Subcutaneous abdominal adipose tissue (tissue), 5 donors: ENCODE data around the gene BCL6B.
A peak's percentile ranks its signal among the peaks of the same experiment; 100 is the strongest.

ENCODE experiments used
- H3K27ac ChIP-seq: one replicate; pipeline ENCODE4 v1.7.0; 2013; ENCODE audit warnings: low read depth, mild to moderate bottlenecking, inconsistent platforms, low read length, moderate library complexity
- H3K27me3 ChIP-seq, 5 donors: one replicate each; pipeline ENCODE4 v1.7.0; 2013; ENCODE audit warnings: low read length in 5 of 5, inconsistent platforms in 1 of 5; ENCODE audit not compliant: control insufficient read depth in 5 of 5, insufficient read depth in 4 of 5
- H3K36me3 ChIP-seq, 5 donors: one replicate each; pipeline ENCODE4 v1.7.0; 2013; ENCODE audit warnings: low read length in 5 of 5; ENCODE audit not compliant: control insufficient read depth in 5 of 5, insufficient read depth in 5 of 5
- H3K4me1 ChIP-seq, 5 donors: one replicate each; pipeline ENCODE4 v1.7.0; 2013; ENCODE audit warnings: low read length in 5 of 5, mild to moderate bottlenecking in 3 of 5, moderate library complexity in 1 of 5; ENCODE audit not compliant: control insufficient read depth in 5 of 5, insufficient read depth in 5 of 5
- H3K4me3 ChIP-seq, 5 donors: one replicate each; pipeline ENCODE4 v1.7.0; 2013; ENCODE audit warnings: low read length in 5 of 5, low read depth in 1 of 5
- H3K9ac ChIP-seq, 5 donors: one replicate each; pipeline ENCODE4 v1.7.0; 2013; ENCODE audit warnings: low read length in 5 of 5, mild to moderate bottlenecking in 4 of 5, moderate library complexity in 3 of 5
- H3K9me3 ChIP-seq, 5 donors: one replicate each; pipeline ENCODE4 v1.7.0; 2013; ENCODE audit warnings: low read length in 5 of 5; ENCODE audit not compliant: control insufficient read depth in 5 of 5
- donor health status: healthy.
- donor health status: healthy.
- donor health status: healthy.
- donor health status: healthy.
- donor health status: healthy.

Gene BCL6B

DNA sequence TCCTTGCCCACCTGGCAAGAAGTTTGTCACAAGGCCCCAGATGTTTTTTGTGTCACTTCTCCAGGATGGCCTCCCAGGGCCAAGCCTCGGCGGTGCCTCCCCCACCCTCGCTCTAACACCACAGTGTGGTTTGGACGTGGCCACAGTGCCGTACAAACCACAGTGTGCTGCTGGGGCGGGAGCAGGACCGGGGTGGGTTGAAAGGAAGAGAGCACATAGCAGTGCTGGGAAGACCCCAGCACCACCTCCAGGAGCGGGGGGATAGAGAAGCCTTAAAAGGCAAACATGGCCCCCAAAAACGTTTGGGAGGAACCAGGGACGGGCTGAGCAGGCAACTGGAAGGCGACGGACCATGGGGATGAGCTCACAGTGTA is 5.0 kb upstream of the BCL6B start:
- Histone ChIP-seq H3K36me3 (peaks cover 0 to 14% (median 8%) of the 10 kb centered on the region in 5 donors), H3K9ac (peak overlapping the region; percentile 68 to 97 (median 87)), H3K9me3 (no peaks in the 10 kb centered on the region), H3K4me3 (peak overlapping the region in 4 of 5 donors; percentile 71 to 82 (median 78)), H3K27ac (peak overlapping the region; percentile 99), H3K27me3 (no peaks in the 10 kb centered on the region), H3K4me1 (peaks cover 19 to 94% (median 85%) of the 10 kb centered on the region in 5 donors)

- peak overlapping the region; percentile 99 for H3K27ac ChIP-seq
- peak overlapping the region; percentile 82 to 97 (median 89) for H3K9ac ChIP-seq
- peaks cover 0 to 14% (median 8%) of the 10 kb centered on the region in 5 donors for H3K36me3 ChIP-seq
- H3K9me3 ChIP-seq: no peaks in the 10 kb centered on the region
- peaks cover 15 to 93% (median 84%) of the 10 kb centered on the region in 5 donors for H3K4me1 ChIP-seq
- H3K4me3 ChIP-seq: peak overlapping the region; percentile 71 to 91 (median 81)
- no peaks in the 10 kb centered on the region for H3K27me3 ChIP-seq
Measured at GRCh38 chr17:7018331-7018964, 4.4 kb upstream of the BCL6B start.

GRCh38 chr17:7019367-7019766 is 3.5 kb upstream of the BCL6B start:
- peaks cover 13 to 91% (median 77%) of the 10 kb centered on the region in 5 donors for H3K4me1 ChIP-seq
- peak overlapping the region; percentile 82 to 97 (median 89) for H3K9ac ChIP-seq
- no peaks in the 10 kb centered on the region for H3K9me3 ChIP-seq
- no peaks in the 10 kb centered on the region for H3K27me3 ChIP-seq
- peak overlapping the region; percentile 71 to 91 (median 81) for H3K4me3 ChIP-seq
- H3K27ac ChIP-seq: peak overlapping the region; percentile 99
- H3K36me3 ChIP-seq: peaks cover 0 to 14% (median 8%) of the 10 kb centered on the region in 5 donors

- Histone ChIP-seq H3K4me3 (peak overlapping the region; percentile 71 to 91 (median 81)), H3K9ac (peak overlapping the region; percentile 82 to 97 (median 95)), H3K36me3 (peaks cover 0 to 14% (median 10%) of the 10 kb centered on the region in 5 donors), H3K9me3 (no peaks in the 10 kb centered on the region), H3K27me3 (no peaks in the 10 kb centered on the region), H3K27ac (peak overlapping the region; percentile 99), H3K4me1 (peaks cover 13 to 96% (median 81%) of the 10 kb centered on the region in 5 donors)
Measured at GRCh38 chr17:7019839-7020519, 2.9 kb upstream of the BCL6B start.

DNA sequence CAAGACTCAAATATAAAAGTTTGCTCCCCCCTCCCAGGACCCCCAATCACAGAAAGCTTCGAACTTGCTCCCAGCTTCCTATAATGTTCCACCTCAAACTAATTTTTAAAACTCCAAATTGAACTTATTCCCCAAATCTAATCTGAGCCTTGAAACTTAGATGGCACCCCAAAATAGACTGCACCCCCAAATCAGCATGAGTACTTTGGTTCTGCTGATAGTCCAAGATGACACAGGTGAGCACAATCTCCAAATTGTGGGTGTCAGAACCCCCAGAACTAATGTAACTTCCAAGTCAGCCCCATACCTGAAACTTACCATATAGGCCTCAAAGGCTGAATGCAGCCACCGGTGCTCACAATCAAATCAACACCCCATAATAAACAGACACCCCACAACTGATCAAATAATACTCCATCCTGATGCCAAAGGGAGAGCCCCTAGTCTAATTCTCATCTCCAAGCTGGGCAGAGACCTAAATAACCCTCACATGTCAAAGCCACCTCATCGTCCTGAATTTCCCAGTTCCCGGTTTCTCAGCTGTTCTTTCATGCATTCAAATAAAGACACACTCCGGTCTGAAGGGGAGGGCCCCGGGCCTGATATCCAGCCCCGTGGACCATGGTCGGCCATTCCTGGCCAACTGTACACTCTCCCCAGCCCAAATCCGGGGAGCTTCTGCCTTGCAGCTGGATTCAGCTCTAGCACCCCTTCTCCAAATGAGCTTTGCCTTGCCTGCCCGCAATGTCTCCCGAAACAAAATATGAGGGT is 1.8 kb upstream of the BCL6B start:
- H3K4me3 ChIP-seq: peak overlapping the region; percentile 53 to 80 (median 69)
- H3K36me3 ChIP-seq: peaks cover 0 to 15% (median 13%) of the 10 kb centered on the region in 5 donors
- H3K27me3 ChIP-seq: no peaks in the 10 kb centered on the region
- H3K9ac ChIP-seq: peak overlapping the region; percentile 78 to 97 (median 82)
- H3K27ac ChIP-seq: peak overlapping the region; percentile 99
- peaks cover 11 to 92% (median 70%) of the 10 kb centered on the region in 5 donors for H3K4me1 ChIP-seq
- no peaks in the 10 kb centered on the region for H3K9me3 ChIP-seq

DNA sequence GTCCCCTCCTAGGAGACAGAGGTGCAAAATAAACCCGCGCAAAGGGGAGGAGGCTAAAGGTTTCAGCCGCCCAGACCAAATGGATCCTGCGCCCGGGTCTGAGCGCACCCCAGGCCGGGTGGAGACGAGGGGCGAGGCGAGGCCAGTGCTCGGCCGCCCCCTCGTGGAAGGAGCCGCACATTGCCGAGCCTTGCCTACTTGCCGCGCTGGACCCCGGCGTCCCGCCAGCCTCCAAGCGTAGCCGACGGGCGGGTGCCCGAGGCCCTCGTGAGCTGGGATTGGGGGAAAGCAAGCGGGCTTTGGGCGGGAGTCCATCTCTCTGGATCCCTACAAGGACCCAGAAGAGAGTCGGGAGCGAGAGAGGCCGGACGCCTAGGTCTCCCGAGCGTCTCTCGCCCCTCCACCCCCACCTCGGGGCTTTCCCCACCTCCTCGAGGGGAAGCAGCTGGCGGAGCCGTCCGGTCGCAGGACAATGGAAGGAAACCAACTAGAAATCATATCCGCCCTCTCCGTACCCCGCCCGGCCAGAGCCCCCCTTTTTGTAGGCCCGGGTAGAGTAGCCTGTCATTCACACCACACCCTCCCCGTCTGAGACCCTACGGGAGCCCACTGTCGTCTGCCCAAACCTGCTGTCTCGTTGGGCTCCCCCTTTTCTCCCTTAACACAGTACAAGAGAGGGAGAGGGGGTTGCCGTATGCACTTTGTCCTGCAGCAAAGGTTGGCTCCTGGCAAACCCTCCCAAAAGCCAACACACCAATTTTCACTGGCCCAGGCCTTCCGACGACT is 664 bp upstream of the BCL6B start:
- H3K27me3 ChIP-seq: no peaks in the 10 kb centered on the region
- H3K27ac ChIP-seq: peak overlapping the region; percentile 99
- H3K36me3 ChIP-seq: peaks cover 0 to 19% (median 10%) of the 10 kb centered on the region in 5 donors
- H3K4me1 ChIP-seq: peaks cover 8 to 92% (median 62%) of the 10 kb centered on the region in 5 donors
- H3K9me3 ChIP-seq: no peaks in the 10 kb centered on the region
- peak overlapping the region; percentile 53 to 80 (median 73) for H3K4me3 ChIP-seq
- peak overlapping the region; percentile 74 to 95 (median 80) for H3K9ac ChIP-seq

GRCh38 chr17:7023576-7024401 is 939 bp downstream of the BCL6B start:
- Histone ChIP-seq H3K9ac (peak overlapping the region in 4 of 5 donors; percentile 32 to 88 (median 74)), H3K4me3 (peak overlapping the region; percentile 50 to 80 (median 73)), H3K36me3 (peaks cover 0 to 21% (median 13%) of the 10 kb centered on the region in 5 donors), H3K27me3 (no peaks in the 10 kb centered on the region), H3K27ac (peak overlapping the region; percentile 99), H3K9me3 (no peaks in the 10 kb centered on the region), H3K4me1 (peaks cover 6 to 91% (median 51%) of the 10 kb centered on the region in 5 donors)

- Histone ChIP-seq H3K4me3 (peak overlapping the region in 3 of 5 donors; percentile 50 to 61 (median 61)), H3K4me1 (peaks cover 6 to 91% (median 49%) of the 10 kb centered on the region in 5 donors), H3K27me3 (no peaks in the 10 kb centered on the region), H3K9me3 (no peaks in the 10 kb centered on the region), H3K9ac (peak overlapping the region in 1 of 5 donors; percentile 23), H3K36me3 (peaks cover 0 to 21% (median 13%) of the 10 kb centered on the region in 5 donors), H3K27ac (peak overlapping the region; percentile 60)
Measured at GRCh38 chr17:7024402-7024785, 1.5 kb downstream of the BCL6B start.
